Coronary artery (tissue), 2 donors: ENCODE results near the gene PRKAR1A.
A peak's percentile ranks its signal among the peaks of the same experiment; 100 is the strongest.
"Not testable (repeated sequence)": the region's sequence is repeated elsewhere in the genome, so short reads cannot be mapped to it uniquely, and the experiment has no call there.

Experiments
- DNase-seq: peaks from one replicate; pipeline ENCODE4 v3.0.0-alpha.2; 2017; ENCODE audit warnings: low spot score
- H3K27ac ChIP-seq, 2 donors: fragments of 200-600 bp; sonication (generic); one replicate each; pipeline ENCODE4 v1.5.1; 2016 to 2019
- H3K4me3 ChIP-seq: fragments of 200-600 bp; sonication (generic); 2 replicates; pipeline ENCODE4 v1.5.1; 2016; ENCODE audit warnings: mild to moderate bottlenecking, moderate library complexity
- CTCF ChIP-seq: fragments of 200-600 bp; sonication (generic); IDR thresholded peaks from one replicate; pipeline ENCODE4 v1.5.1; 2019; ENCODE audit warnings: antibody characterized with exemption

The PRKAR1A gene

GRCh38 chr17:68482576-68483041 is 29.6 kb upstream of the PRKAR1A start:
- no peak overlapping the region for H3K4me3 ChIP-seq
- H3K27ac ChIP-seq: no peak overlapping the region
- TF ChIP-seq CTCF: no peak
- no peak for DNase-seq

- TF ChIP-seq CTCF: no peak
- H3K27ac ChIP-seq: no peak overlapping the region
Observed at GRCh38 chr17:68484458-68484857, 27.8 kb upstream of the PRKAR1A start.

GRCh38 chr17:68489919-68490318 is 22.3 kb upstream of the PRKAR1A start:
- Histone ChIP-seq H3K4me3 (no peak overlapping the region), H3K27ac (peak overlapping the region in 1 of 2 donors; percentile 35)
- no peak for TF ChIP-seq CTCF
- no peak for DNase-seq

More at GRCh38 chr17:68484458-68484857, 27.8 kb upstream of the PRKAR1A start:
- no peak for DNase-seq
- H3K4me3 ChIP-seq: no peak overlapping the region

GRCh38 chr17:68491381-68492231 is 20.6 kb upstream of the PRKAR1A start:
- Histone ChIP-seq H3K27ac (peak overlapping the region in 1 of 2 donors; percentile 54), H3K4me3 (no peak overlapping the region)
- TF ChIP-seq CTCF: no peak
- DNase-seq: no peak

- H3K27ac ChIP-seq: peak overlapping the region in 1 of 2 donors; percentile 52
- not testable (repeated sequence) for DNase-seq, H3K4me3 ChIP-seq
Observed at GRCh38 chr17:68492394-68493054, 19.7 kb upstream of the PRKAR1A start.

GRCh38 chr17:68495081-68495480 is 17.1 kb upstream of the PRKAR1A start:
- no peak overlapping the region for H3K27ac ChIP-seq
- DNase-seq: no peak
- no peak overlapping the region for H3K4me3 ChIP-seq
- no peak for TF ChIP-seq CTCF

GRCh38 chr17:68497885-68498319 is 14.3 kb upstream of the PRKAR1A start:
- Histone ChIP-seq H3K4me3 (no peak overlapping the region), H3K27ac (peak overlapping the region in 1 of 2 donors; percentile 13)
- DNase-seq: no peak
- no peak for TF ChIP-seq CTCF
